Fibroblast of upper back skin (primary cell): ENCODE measurements around the gene SART3.
"Not testable (repeated sequence)": the region's sequence is repeated elsewhere in the genome, so short reads cannot be mapped to it uniquely, and the experiment has no call there.

Experiments used
- DNase-seq: peaks from one replicate; pipeline ENCODE4 v3.0.0-alpha.2; 2013

The SART3 gene

GRCh38 chr12:108518101-108518715 lies 42.8 kb downstream of the SART3 start:
- no peak for DNase-seq

GRCh38 chr12:108517288-108518100 lies 43.5 kb downstream of the SART3 start:
- no peak for DNase-seq

- no peak for DNase-seq
These were observed 44.3 kb downstream of the SART3 start for GRCh38 chr12:108516511-108517275.

- no peak for DNase-seq
These were observed 45.1 kb downstream of the SART3 start for GRCh38 chr12:108515916-108516315.

GRCh38 chr12:108514973-108515814 lies 45.8 kb downstream of the SART3 start, which contains the start of gene FICD:
FICD (plus strand) TSS chr12:108515277; CDS start chr12:108516973, 1,696 bp downstream.
- DNase-seq = peak; percentile 98

GRCh38 chr12:108514468-108514972 lies 46.5 kb downstream of the SART3 start:
- DNase-seq = no peak

- peak; percentile 68 for DNase-seq
These were observed 49.1 kb downstream of the SART3 start for GRCh38 chr12:108511633-108512540.

GRCh38 chr12:108510836-108511235 lies 50.1 kb downstream of the SART3 start:
- DNase-seq = no peak

GRCh38 chr12:108509806-108510205 lies 51.2 kb downstream of the SART3 start:
- DNase-seq = no peak

- no peak for DNase-seq
These were observed 52.9 kb downstream of the SART3 start for GRCh38 chr12:108507971-108508642.

- no peak for DNase-seq
These were observed 55.8 kb downstream of the SART3 start for GRCh38 chr12:108505129-108505528.

- no peak for DNase-seq
These were observed 58.1 kb downstream of the SART3 start for GRCh38 chr12:108502922-108503321.

GRCh38 chr12:108498136-108498535 lies 62.8 kb downstream of the SART3 start:
- no peak for DNase-seq

GRCh38 chr12:108495823-108496579 lies 65.0 kb downstream of the SART3 start:
- no peak for DNase-seq

- no peak for DNase-seq
These were observed 65.9 kb downstream of the SART3 start for GRCh38 chr12:108495054-108495453.

- DNase-seq = no peak
These were observed 69.7 kb downstream of the SART3 start for GRCh38 chr12:108491256-108491655.

GRCh38 chr12:108487029-108487428 lies 73.9 kb downstream of the SART3 start:
- DNase-seq = not testable (repeated sequence)

GRCh38 chr12:108485371-108485770 lies 75.6 kb downstream of the SART3 start:
- not testable (repeated sequence) for DNase-seq

GRCh38 chr12:108484845-108485244 lies 76.1 kb downstream of the SART3 start:
- no peak for DNase-seq

- DNase-seq = no peak
These were observed 76.5 kb downstream of the SART3 start for GRCh38 chr12:108484431-108484830.
